K562 (cell line): ENCODE data around the gene BIVM. TPM values are rescaled to one million over a fixed set of nuclear protein-coding genes. Genes with fewer than 3 reads are reported as not detected.
A peak's percentile ranks its signal among the peaks of the same experiment; 100 is the strongest.

ENCODE experiments used
- CREM ChIP-seq: IDR thresholded peaks from 2 replicates; pipeline ENCODE4 v1.6.1; 2014; ENCODE audit warnings: antibody characterized with exemption, low read depth
- ESRRA ChIP-seq: fragments of 450-650 bp; IDR thresholded peaks from 2 replicates; pipeline ENCODE4 v1.6.1; 2014; ENCODE audit warnings: low read depth, mild to moderate bottlenecking, moderate library complexity, borderline replicate concordance
- RBM25 ChIP-seq: fragments of 200-400 bp; formaldehyde crosslinking; IDR thresholded peaks from 2 replicates; pipeline ENCODE4 v1.6.1; 2018; ENCODE audit warnings: low read length, low read depth, moderate library complexity; ENCODE audit not compliant: severe bottlenecking
- RFX5 ChIP-seq: IDR thresholded peaks from 2 replicates; pipeline ENCODE4 v1.6.1; 2011; ENCODE audit warnings: low read depth, mild to moderate bottlenecking, improper control_type of control experiment, low read length
- ZC3H8 ChIP-seq: fragments of 450-650 bp; IDR thresholded peaks from 2 replicates; pipeline ENCODE4 v1.6.1; 2017
- ZFPM2 ChIP-seq: fragments of 250-450 bp; sonication (Bioruptor Pico); IDR thresholded peaks from 2 replicates; pipeline ENCODE4 v1.5.1; 2022; ENCODE audit warnings: mild to moderate bottlenecking
- ZFX ChIP-seq: sonication (generic); formaldehyde crosslinking; IDR thresholded peaks from 2 replicates; pipeline ENCODE4 v1.8.0; 2022; ENCODE audit warnings: mild to moderate bottlenecking, missing genetic modification reagents, moderate library complexity
- ZNF3 ChIP-seq: fragments of 250-450 bp; sonication (Bioruptor Pico); IDR thresholded peaks from 2 replicates; pipeline ENCODE4 v1.5.0; 2021; ENCODE audit warnings: mild to moderate bottlenecking, moderate library complexity
- ZSCAN29 ChIP-seq: fragments of 450-650 bp; IDR thresholded peaks from 2 replicates; pipeline ENCODE4 v1.6.1; 2017
- polyA plus RNA-seq, 8 experiments: library from polyadenylated mRNA; depleted of rRNA in 4 of 8; stranded (reverse) in 5 of 8; unstranded in 3 of 8; fragments of >200 nt; fragmentation: Nextera tagmentation in 2 of 8; fragmentation: Illumina TruSeq in 1 of 8; extraction: Ambion mirVana in 2 of 8; extraction: Trizol in 1 of 8; gene quantifications; 2 replicates each; pipeline versions ENCODE4 v1.2.1 to v1.2.3, GENCODE V29; 2011 to 2014; ENCODE audit warnings: inconsistent platforms in 1 of 8, missing spikeins in 1 of 8
- total RNA-seq, 7 experiments: library from RNA; depleted of rRNA in 6 of 7; stranded (reverse); fragments of >200 nt in 6 of 7; fragmentation: Illumina TruSeq in 2 of 7; extraction: Trizol in 2 of 7; gene quantifications; 2 replicates each; pipeline versions ENCODE4 v1.2.1 to v1.2.3, GENCODE V29; 2011 to 2021; ENCODE audit warnings: low replicate concordance in 1 of 7
- TF ChIP-seq, protein P1 (sequence below), 2 experiments: fragments of 450-650 bp in 1 of 2; sonication (generic) in 1 of 2; formaldehyde crosslinking in 1 of 2; IDR thresholded peaks; 2 replicates each; pipeline versions ENCODE4 v1.7.1 to v1.9.0; 2016 to 2022; ENCODE audit warnings: inconsistent platforms in 1 of 2, mild to moderate bottlenecking in 1 of 2, missing genetic modification reagents in 1 of 2
- TF ChIP-seq, protein P2 (sequence below): fragments of 450-650 bp; IDR thresholded peaks from 2 replicates; pipeline ENCODE4 v1.6.1; 2016; ENCODE audit warnings: low read depth, mild to moderate bottlenecking, moderate library complexity
- TF ChIP-seq, protein P3 (sequence below), 2 experiments: fragments of 450-650 bp; IDR thresholded peaks; 2 replicates each; pipeline ENCODE4 v1.6.1; 2018; ENCODE audit warnings: mild to moderate bottlenecking in 2 of 2, low read depth in 1 of 2; ENCODE audit not compliant: partially characterized antibody in 2 of 2

Gene BIVM
- total and polyA plus RNA-seq, 9 of the 15 experiments (the other 6 are each of a cell fraction or from before 2014, with no cell fraction given): 3.6 to 23.1 (median 16.8) TPM

DNA sequence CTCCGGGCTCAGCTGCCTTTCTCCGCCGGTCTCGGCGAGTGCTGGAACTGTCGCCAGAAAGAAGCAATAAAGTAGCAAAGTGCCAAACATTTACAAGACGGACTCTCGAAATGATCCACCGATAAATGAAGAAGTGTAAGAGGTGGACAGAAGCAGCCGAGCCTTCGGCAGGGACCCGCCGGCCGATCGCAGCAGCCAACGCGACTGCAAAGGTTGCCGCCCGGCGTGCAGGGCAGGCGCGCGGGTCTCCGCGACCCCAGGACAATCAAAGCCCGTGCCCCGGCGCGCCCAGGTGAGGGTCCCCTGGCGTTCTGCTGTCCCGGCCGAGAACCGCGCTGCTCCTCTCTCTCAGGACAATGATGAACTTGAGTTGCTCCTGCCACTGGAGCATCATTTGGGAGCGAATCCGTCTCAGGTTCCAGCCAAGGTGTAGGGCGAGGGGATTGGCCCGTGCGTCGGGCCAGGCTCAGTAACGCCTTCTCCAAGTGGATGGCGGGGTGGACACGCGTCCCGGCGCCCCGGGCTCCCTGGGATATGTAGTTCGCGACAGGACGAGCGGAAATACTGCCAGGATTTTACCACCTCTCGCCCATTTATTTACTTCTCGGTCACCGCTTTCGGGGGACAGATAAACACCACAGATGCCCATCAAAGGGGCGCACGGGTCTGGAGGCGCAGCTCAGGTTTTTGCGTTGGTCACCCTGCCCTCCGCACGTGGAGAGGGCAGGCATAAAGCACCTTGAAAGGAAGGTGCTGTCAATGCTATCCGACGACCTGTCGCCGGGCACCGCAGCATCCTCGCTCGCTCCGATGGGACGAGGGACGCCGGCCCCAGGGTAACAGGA lies at the start of gene BIVM, which contains the start of gene POGLUT2 (continued):
- TF ChIP-seq RBM25 (peak; percentile 85), ZC3H8 (no peak), ESRRA (no peak), ZFX (no peak), ZNF3 (CRISPR knock-in tag) (no peak), ZSCAN29 (no peak), RFX5 (no peak), CREM (peak; percentile 91), ZFPM2 (CRISPR knock-in tag) (no peak)
- TF ChIP-seq, protein P1, sequence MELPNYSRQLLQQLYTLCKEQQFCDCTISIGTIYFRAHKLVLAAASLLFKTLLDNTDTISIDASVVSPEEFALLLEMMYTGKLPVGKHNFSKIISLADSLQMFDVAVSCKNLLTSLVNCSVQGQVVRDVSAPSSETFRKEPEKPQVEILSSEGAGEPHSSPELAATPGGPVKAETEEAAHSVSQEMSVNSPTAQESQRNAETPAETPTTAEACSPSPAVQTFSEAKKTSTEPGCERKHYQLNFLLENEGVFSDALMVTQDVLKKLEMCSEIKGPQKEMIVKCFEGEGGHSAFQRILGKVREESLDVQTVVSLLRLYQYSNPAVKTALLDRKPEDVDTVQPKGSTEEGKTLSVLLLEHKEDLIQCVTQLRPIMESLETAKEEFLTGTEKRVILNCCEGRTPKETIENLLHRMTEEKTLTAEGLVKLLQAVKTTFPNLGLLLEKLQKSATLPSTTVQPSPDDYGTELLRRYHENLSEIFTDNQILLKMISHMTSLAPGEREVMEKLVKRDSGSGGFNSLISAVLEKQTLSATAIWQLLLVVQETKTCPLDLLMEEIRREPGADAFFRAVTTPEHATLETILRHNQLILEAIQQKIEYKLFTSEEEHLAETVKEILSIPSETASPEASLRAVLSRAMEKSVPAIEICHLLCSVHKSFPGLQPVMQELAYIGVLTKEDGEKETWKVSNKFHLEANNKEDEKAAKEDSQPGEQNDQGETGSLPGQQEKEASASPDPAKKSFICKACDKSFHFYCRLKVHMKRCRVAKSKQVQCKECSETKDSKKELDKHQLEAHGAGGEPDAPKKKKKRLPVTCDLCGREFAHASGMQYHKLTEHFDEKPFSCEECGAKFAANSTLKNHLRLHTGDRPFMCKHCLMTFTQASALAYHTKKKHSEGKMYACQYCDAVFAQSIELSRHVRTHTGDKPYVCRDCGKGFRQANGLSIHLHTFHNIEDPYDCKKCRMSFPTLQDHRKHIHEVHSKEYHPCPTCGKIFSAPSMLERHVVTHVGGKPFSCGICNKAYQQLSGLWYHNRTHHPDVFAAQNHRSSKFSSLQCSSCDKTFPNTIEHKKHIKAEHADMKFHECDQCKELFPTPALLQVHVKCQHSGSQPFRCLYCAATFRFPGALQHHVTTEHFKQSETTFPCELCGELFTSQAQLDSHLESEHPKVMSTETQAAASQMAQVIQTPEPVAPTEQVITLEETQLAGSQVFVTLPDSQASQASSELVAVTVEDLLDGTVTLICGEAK (IDR thresholded peaks at IDR 0.05): 0 out of 2 replicates have a peak, but pooled peaks have one; percentile 20
- TF ChIP-seq, protein P1 (CRISPR knock-in tag; IDR thresholded peaks at IDR 0.05): no peak
- TF ChIP-seq, protein P2, sequence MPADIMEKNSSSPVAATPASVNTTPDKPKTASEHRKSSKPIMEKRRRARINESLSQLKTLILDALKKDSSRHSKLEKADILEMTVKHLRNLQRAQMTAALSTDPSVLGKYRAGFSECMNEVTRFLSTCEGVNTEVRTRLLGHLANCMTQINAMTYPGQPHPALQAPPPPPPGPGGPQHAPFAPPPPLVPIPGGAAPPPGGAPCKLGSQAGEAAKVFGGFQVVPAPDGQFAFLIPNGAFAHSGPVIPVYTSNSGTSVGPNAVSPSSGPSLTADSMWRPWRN: peak; percentile 62; the same call in 1 of the 2 replicates
- TF ChIP-seq, protein P3, sequence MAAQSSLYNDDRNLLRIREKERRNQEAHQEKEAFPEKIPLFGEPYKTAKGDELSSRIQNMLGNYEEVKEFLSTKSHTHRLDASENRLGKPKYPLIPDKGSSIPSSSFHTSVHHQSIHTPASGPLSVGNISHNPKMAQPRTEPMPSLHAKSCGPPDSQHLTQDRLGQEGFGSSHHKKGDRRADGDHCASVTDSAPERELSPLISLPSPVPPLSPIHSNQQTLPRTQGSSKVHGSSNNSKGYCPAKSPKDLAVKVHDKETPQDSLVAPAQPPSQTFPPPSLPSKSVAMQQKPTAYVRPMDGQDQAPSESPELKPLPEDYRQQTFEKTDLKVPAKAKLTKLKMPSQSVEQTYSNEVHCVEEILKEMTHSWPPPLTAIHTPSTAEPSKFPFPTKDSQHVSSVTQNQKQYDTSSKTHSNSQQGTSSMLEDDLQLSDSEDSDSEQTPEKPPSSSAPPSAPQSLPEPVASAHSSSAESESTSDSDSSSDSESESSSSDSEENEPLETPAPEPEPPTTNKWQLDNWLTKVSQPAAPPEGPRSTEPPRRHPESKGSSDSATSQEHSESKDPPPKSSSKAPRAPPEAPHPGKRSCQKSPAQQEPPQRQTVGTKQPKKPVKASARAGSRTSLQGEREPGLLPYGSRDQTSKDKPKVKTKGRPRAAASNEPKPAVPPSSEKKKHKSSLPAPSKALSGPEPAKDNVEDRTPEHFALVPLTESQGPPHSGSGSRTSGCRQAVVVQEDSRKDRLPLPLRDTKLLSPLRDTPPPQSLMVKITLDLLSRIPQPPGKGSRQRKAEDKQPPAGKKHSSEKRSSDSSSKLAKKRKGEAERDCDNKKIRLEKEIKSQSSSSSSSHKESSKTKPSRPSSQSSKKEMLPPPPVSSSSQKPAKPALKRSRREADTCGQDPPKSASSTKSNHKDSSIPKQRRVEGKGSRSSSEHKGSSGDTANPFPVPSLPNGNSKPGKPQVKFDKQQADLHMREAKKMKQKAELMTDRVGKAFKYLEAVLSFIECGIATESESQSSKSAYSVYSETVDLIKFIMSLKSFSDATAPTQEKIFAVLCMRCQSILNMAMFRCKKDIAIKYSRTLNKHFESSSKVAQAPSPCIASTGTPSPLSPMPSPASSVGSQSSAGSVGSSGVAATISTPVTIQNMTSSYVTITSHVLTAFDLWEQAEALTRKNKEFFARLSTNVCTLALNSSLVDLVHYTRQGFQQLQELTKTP (IDR thresholded peaks at IDR 0.05; ENCODE audit: low read depth in 1 of 2, partially characterized antibody in 2 of 2): peak in 1 of 2 experiments; percentile 75
